Breast epithelium (tissue), 4 donors: Measurements from ENCODE around the gene NFIX. TPM values are rescaled to one million over a fixed set of nuclear protein-coding genes. Genes with fewer than 3 reads are reported as not detected.

ENCODE experiments used
- DNase-seq, 2 donors: peaks; one replicate each; pipeline ENCODE4 v3.0.0-alpha.2; 2019; ENCODE audit warnings: low spot score in 2 of 2
- H3K27ac ChIP-seq, 2 donors: fragments of 200-600 bp; sonication (generic) in 1 of 2; one replicate each; pipeline ENCODE4 v1.5.1; 2016 to 2019; ENCODE audit warnings: mild to moderate bottlenecking in 1 of 2
- H3K27me3 ChIP-seq, 2 donors: fragments of 200-600 bp; sonication (generic) in 1 of 2; one replicate each; pipeline versions ENCODE4 v1.5.1 to v1.6.0; 2017 to 2019; ENCODE audit warnings: control low read depth in 1 of 2, mild to moderate bottlenecking in 1 of 2
- H3K36me3 ChIP-seq: fragments of 200-600 bp; one replicate; pipeline ENCODE4 v1.5.1; 2019
- H3K4me1 ChIP-seq, 2 donors: fragments of 200-600 bp; sonication (generic); one replicate each; pipeline ENCODE4 v1.5.1; 2016 to 2019; ENCODE audit warnings: control low read depth in 1 of 2
- H3K4me3 ChIP-seq, 3 donors: fragments of 200-600 bp; sonication (generic); 1 replicate in 2 of 3; 2 replicates in 1 of 3; pipeline ENCODE4 v1.5.1; 2016 to 2019; ENCODE audit warnings: mild to moderate bottlenecking in 3 of 3, moderate library complexity in 2 of 3
- H3K9me3 ChIP-seq, 2 donors: fragments of 200-600 bp; sonication (generic) in 1 of 2; one replicate each; pipeline ENCODE4 v1.5.1; 2016 to 2019; ENCODE audit warnings: control low read depth in 1 of 2
- CTCF ChIP-seq, 3 donors: fragments of 450-650 bp; IDR thresholded peaks; one replicate each; pipeline ENCODE4 v1.5.1; 2016 to 2017; ENCODE audit warnings: antibody characterized with exemption in 3 of 3, mild to moderate bottlenecking in 3 of 3, moderate library complexity in 3 of 3
- POLR2A ChIP-seq: fragments of 450-650 bp; IDR thresholded peaks from one replicate; pipeline ENCODE4 v1.6.1; 2016; ENCODE audit warnings: antibody characterized with exemption, mild to moderate bottlenecking, moderate library complexity
- POLR2AphosphoS5 ChIP-seq, 3 donors: sonication (generic); formaldehyde crosslinking; IDR thresholded peaks; one replicate each; pipeline ENCODE4 v1.6.1; 2017; ENCODE audit warnings: antibody characterized with exemption in 3 of 3
- intact Hi-C: fragments of 100-400 bp; cut with DNase I; formaldehyde crosslinking; loops from one replicate; pipeline ENCODE4 v1.15.1; 2023; ENCODE audit warnings: low total_unique reads
- total RNA-seq, 3 donors: library from RNA; depleted of rRNA; stranded (reverse); fragments of >200 nt; gene quantifications; one replicate each; pipeline ENCODE4 v1.1.0, GENCODE V29; 2016

Gene NFIX
- total RNA-seq, 3 donors from 2014 or later, result 43.6 to 53.9 (median 52.8) TPM

- no peaks in the 10 kb centered on the region for H3K27me3 ChIP-seq
- H3K27ac ChIP-seq, result no peak overlapping the region
- intact Hi-C loops, result no loop called here
- no peaks in the 10 kb centered on the region for H3K9me3 ChIP-seq
- no peaks in the 10 kb centered on the region for H3K36me3 ChIP-seq
- H3K4me3 ChIP-seq, result no peak overlapping the region
- TF ChIP-seq CTCF (IDR thresholded peaks at IDR 0.05), result no peak
- no peak for TF ChIP-seq POLR2AphosphoS5 (IDR thresholded peaks at IDR 0.05)
- no peak for TF ChIP-seq POLR2A
- DNase-seq, result no peak
- H3K4me1 ChIP-seq, result no peaks in the 10 kb centered on the region
Measured at GRCh38 chr19:12991296-12991695, 4.0 kb upstream of the NFIX start.

GRCh38 chr19:12992729-12993128, 2.5 kb upstream of the NFIX start:
- Histone ChIP-seq H3K27ac (peak overlapping the region in 1 of 2 donors; percentile 82), H3K9me3 (no peaks in the 10 kb centered on the region), H3K4me1 (peaks cover 0 to 5% of the 10 kb centered on the region in 2 donors), H3K4me3 (no peak overlapping the region), H3K27me3 (no peaks in the 10 kb centered on the region), H3K36me3 (no peaks in the 10 kb centered on the region)
- no peak for TF ChIP-seq CTCF (IDR thresholded peaks at IDR 0.05)
- no peak for TF ChIP-seq POLR2AphosphoS5 (IDR thresholded peaks at IDR 0.05)
- TF ChIP-seq POLR2A, result no peak
- no peak for DNase-seq
- intact Hi-C loops, result no loop called here

GRCh38 chr19:12993562-12993961, 1.7 kb upstream of the NFIX start:
- peaks cover 0 to 5% of the 10 kb centered on the region in 2 donors for H3K4me1 ChIP-seq
- peak overlapping the region; percentile 82 to 96 for H3K27ac ChIP-seq
- H3K36me3 ChIP-seq, result no peaks in the 10 kb centered on the region
- TF ChIP-seq POLR2A (no peak), CTCF (IDR thresholded peaks at IDR 0.05) (no peak), POLR2AphosphoS5 (IDR thresholded peaks at IDR 0.05) (no peak)
- no peak overlapping the region for H3K4me3 ChIP-seq
- intact Hi-C loops, result no loop called here
- DNase-seq, result no peak
- no peaks in the 10 kb centered on the region for H3K27me3 ChIP-seq
- H3K9me3 ChIP-seq, result no peaks in the 10 kb centered on the region

GRCh38 chr19:12995596-12996405, 526 bp downstream of the NFIX start:
- peak overlapping the region; percentile 95 to 96 for H3K27ac ChIP-seq
- peaks cover 0 to 5% of the 10 kb centered on the region in 2 donors for H3K4me1 ChIP-seq
- H3K4me3 ChIP-seq, result peak overlapping the region; percentile 74 to 83 (median 81)
- no peaks in the 10 kb centered on the region for H3K36me3 ChIP-seq
- no peak for DNase-seq
- intact Hi-C loops, result no loop called here
- H3K9me3 ChIP-seq, result no peaks in the 10 kb centered on the region
- no peaks in the 10 kb centered on the region for H3K27me3 ChIP-seq
- TF ChIP-seq CTCF (IDR thresholded peaks at IDR 0.05), result no peak

GRCh38 chr19:12996406-12997094, 1.3 kb downstream of the NFIX start:
- no peaks in the 10 kb centered on the region for H3K9me3 ChIP-seq
- TF ChIP-seq POLR2A (no peak), POLR2AphosphoS5 (IDR thresholded peaks at IDR 0.05) (peak in 1 of 3 donors; percentile 6), CTCF (IDR thresholded peaks at IDR 0.05) (no peak)
- peak overlapping the region; percentile 74 to 83 (median 81) for H3K4me3 ChIP-seq
- intact Hi-C loops, result no loop called here
- no peaks in the 10 kb centered on the region for H3K27me3 ChIP-seq
- H3K4me1 ChIP-seq, result peaks cover 0 to 5% of the 10 kb centered on the region in 2 donors
- H3K27ac ChIP-seq, result peak overlapping the region; percentile 95 to 96
- DNase-seq, result no peak
- H3K36me3 ChIP-seq, result no peaks in the 10 kb centered on the region
